GM12872 (cell line): ENCODE data around the gene DIP2B.

Source experiments
- CTCF ChIP-seq: IDR thresholded peaks from 3 replicates; pipeline ENCODE4 v1.5.1; 2011; ENCODE audit warnings: low read depth, mild to moderate bottlenecking, low read length, moderate library complexity; ENCODE audit not compliant: insufficient read depth

The DIP2B gene

GRCh38 chr12:50589650-50590435, 85.1 kb downstream of the DIP2B start:
- no peak for TF ChIP-seq CTCF

- no peak for TF ChIP-seq CTCF
Observed at GRCh38 chr12:50590869-50591268, 86.1 kb downstream of the DIP2B start.

GRCh38 chr12:50595667-50596066, 90.9 kb downstream of the DIP2B start:
- no peak for TF ChIP-seq CTCF

GRCh38 chr12:50597200-50598195, 92.7 kb downstream of the DIP2B start:
- no peak for TF ChIP-seq CTCF

- TF ChIP-seq CTCF: no peak
Observed at GRCh38 chr12:50598321-50598862, 93.6 kb downstream of the DIP2B start.

- TF ChIP-seq CTCF: no peak
Observed at GRCh38 chr12:50599366-50600095, 94.7 kb downstream of the DIP2B start.

- TF ChIP-seq CTCF: no peak
Observed at GRCh38 chr12:50600364-50600763, 95.6 kb downstream of the DIP2B start.
